Rectal smooth muscle tissue (tissue), 1 donor: Measurements from ENCODE around the gene CISTR.

Source experiments
- H3K27ac ChIP-seq: one replicate; pipeline ENCODE4 v1.7.0; 2013; ENCODE audit warnings: low read depth, low read length, inconsistent platforms
- H3K27me3 ChIP-seq: one replicate; pipeline ENCODE4 v1.7.0; 2013; ENCODE audit warnings: low read length; ENCODE audit not compliant: control insufficient read depth, insufficient read depth
- H3K36me3 ChIP-seq: one replicate; pipeline ENCODE4 v1.7.0; 2013; ENCODE audit warnings: low read length; ENCODE audit not compliant: control insufficient read depth, insufficient read depth
- H3K4me1 ChIP-seq: one replicate; pipeline ENCODE4 v1.7.0; 2013; ENCODE audit warnings: low read length; ENCODE audit not compliant: control insufficient read depth, insufficient read depth
- H3K4me3 ChIP-seq: one replicate; pipeline ENCODE4 v1.7.0; 2013; ENCODE audit warnings: low read length
- H3K9ac ChIP-seq: one replicate; pipeline ENCODE4 v1.7.0; 2013; ENCODE audit warnings: low read length

CISTR gene

GRCh38 chr12:53749986-53750811, 1.6 kb downstream of the CISTR start:
- H3K27ac ChIP-seq, result no peak overlapping the region

GRCh38 chr12:53748072-53748840, 3.5 kb downstream of the CISTR start:
- Histone ChIP-seq H3K27me3 (peaks cover 22% of the 10 kb centered on the region), H3K27ac (no peak overlapping the region), H3K4me1 (peaks cover 3% of the 10 kb centered on the region), H3K9ac (no peak overlapping the region), H3K36me3 (no peaks in the 10 kb centered on the region), H3K4me3 (no peak overlapping the region)

More at GRCh38 chr12:53749986-53750811, 1.6 kb downstream of the CISTR start:
- peaks cover 9% of the 10 kb centered on the region for H3K4me1 ChIP-seq
- H3K36me3 ChIP-seq, result no peaks in the 10 kb centered on the region
- peak overlapping the region; percentile 70 for H3K4me3 ChIP-seq
- H3K9ac ChIP-seq, result no peak overlapping the region
- peaks cover 17% of the 10 kb centered on the region for H3K27me3 ChIP-seq

DNA sequence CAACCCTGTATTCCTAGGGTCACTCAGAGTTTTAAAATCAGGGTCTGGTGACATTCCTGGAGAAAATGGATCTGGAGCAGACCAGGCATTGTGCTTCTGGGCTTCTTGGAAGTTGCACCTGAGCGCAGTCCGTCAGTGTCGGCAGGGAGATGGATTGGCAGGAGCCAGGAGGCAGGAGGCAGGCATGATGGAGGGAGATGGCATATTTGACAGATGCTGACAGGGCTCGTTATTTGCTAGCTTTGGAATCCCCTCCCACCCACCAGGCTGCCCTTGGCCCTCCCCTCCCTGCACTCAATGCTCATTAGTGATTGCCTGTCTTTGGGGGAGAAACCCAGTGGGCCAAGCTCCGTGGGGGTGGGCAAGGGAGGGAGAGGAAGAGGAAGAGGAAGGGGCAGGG, 4.7 kb downstream of the CISTR start:
- H3K4me3 ChIP-seq, result no peak overlapping the region
- peaks cover 3% of the 10 kb centered on the region for H3K4me1 ChIP-seq
- no peaks in the 10 kb centered on the region for H3K36me3 ChIP-seq
- peaks cover 22% of the 10 kb centered on the region for H3K27me3 ChIP-seq
- H3K9ac ChIP-seq, result no peak overlapping the region
- H3K27ac ChIP-seq, result no peak overlapping the region

DNA sequence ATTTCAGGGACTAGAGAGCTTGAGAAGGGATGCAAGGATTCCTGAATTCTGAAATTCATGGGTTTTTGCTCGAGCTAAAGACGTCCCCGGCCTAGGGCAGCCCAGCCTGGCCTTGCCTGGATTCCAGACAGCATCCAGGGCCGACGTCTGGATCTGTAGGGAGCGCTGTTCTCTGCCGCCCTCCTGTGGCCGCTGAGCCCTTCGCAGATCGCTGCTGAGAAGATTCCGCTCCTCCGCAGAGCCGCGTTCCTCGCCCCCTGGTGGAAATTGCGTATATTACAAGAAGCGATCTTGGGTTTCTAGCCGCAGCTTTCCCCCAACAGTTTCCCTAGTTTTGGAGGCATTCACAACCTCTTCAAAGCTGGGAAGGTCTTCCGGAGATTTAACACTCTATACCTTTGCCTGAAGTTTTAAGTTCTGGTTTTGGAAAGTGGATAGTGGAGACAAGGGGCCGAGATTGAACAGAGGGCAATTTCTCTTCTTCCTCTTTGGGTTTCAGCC, 5.1 kb downstream of the CISTR start:
- Histone ChIP-seq H3K4me3 (no peak overlapping the region), H3K4me1 (peaks cover 3% of the 10 kb centered on the region), H3K27ac (no peak overlapping the region), H3K9ac (no peak overlapping the region), H3K36me3 (no peaks in the 10 kb centered on the region), H3K27me3 (peaks cover 22% of the 10 kb centered on the region)

DNA sequence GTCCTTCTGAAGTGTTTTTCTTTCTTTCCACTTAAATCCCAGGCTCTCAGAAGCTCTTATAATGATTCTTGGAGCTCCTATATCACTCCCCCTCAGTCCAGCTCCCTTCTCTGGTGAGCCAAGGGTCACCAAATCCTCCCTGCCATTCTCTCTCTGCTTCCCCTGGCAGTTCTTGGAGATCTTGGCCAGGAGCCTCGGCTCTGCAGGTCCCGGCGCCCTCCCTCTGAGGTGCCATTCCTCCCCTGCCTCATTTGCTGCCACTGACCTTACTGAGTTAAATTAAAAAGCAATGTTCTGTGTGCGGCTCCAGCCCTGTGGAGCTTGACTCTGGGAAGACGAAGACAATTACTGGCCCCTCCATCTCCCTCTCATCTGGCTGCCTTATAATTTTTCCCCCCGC, 7.0 kb downstream of the CISTR start:
- Histone ChIP-seq H3K36me3 (no peaks in the 10 kb centered on the region), H3K27ac (no peak overlapping the region), H3K4me1 (peaks cover 3% of the 10 kb centered on the region), H3K27me3 (peaks cover 27% of the 10 kb centered on the region), H3K9ac (no peak overlapping the region), H3K4me3 (no peak overlapping the region)

- Histone ChIP-seq H3K27me3 (peaks cover 33% of the 10 kb centered on the region), H3K4me3 (no peak overlapping the region), H3K9ac (no peak overlapping the region), H3K36me3 (no peaks in the 10 kb centered on the region), H3K4me1 (peaks cover 3% of the 10 kb centered on the region), H3K27ac (no peak overlapping the region)
Observed at GRCh38 chr12:53744130-53744441, 7.7 kb downstream of the CISTR start.

GRCh38 chr12:53743266-53744129, 8.3 kb downstream of the CISTR start:
- Histone ChIP-seq H3K27me3 (peaks cover 38% of the 10 kb centered on the region), H3K36me3 (no peaks in the 10 kb centered on the region), H3K9ac (no peak overlapping the region), H3K4me3 (no peak overlapping the region), H3K4me1 (peaks cover 3% of the 10 kb centered on the region), H3K27ac (no peak overlapping the region)

DNA sequence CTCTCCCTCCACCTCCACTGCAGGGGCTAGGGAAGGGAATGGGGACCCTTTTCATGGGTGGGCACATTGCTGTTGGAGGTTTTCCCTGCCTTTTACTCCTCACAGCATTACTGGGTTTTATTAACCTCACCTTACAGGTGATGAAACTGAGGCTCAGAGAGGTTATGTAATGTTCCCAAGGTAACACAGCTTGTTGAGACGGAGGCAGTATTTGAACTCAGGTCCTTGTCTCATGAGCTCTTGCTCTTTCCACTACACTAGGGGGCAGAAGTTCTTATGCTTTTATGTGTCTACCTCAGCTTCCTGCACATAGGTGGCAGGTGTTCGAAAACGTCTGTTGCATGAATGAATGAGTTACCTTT, 11.7 kb downstream of the CISTR start:
- H3K4me3 ChIP-seq, result no peak overlapping the region
- peaks cover 47% of the 10 kb centered on the region for H3K27me3 ChIP-seq
- no peaks in the 10 kb centered on the region for H3K36me3 ChIP-seq
- H3K9ac ChIP-seq, result no peak overlapping the region
- peaks cover 3% of the 10 kb centered on the region for H3K4me1 ChIP-seq
- no peak overlapping the region for H3K27ac ChIP-seq

DNA sequence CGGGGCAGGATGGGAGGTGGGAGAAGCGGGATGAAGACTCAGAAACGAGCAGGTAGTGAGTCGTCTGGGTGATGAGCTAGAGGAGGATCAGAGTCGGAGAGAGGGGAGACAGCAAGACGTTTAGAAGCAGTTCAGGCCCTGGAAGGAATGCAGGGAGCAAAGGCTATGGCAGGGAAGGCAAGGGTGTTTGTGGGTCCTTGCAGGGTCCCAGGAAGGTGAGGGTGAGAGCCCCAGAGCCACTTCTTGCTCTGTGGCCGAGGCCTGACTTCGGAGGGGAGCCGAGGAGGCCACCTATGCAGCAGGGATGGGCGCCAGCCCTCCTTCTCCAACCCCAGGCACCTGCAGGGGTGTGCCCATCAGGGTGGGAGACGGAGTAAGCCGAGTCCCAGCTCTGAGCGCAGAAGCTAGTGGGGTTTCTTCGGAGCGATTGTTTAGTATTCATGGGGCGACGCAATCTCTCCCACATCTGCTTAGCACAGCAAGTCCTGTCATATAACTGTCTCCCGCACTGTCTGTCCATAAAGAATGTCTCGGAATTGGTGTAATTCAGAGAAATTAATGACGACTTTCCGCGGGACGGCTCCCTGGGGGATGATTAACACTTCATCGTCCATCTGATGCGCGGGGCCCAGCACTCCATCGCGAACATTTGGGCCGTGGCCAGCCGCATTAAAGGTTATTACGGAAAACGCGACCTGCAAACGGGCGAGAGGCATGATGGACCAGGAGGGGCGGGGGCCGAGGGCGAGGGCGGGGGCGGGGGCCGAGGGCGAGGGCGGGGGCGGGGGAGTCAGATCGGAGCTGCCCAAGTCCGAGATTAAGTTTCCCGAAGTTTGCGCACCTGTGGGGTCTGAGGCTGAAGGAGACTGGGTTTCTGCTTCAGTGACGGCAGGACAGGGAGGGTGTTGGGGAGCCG, 12.3 kb downstream of the CISTR start:
- Histone ChIP-seq H3K9ac (no peak overlapping the region), H3K27ac (no peak overlapping the region), H3K4me1 (peaks cover 3% of the 10 kb centered on the region), H3K4me3 (peak overlapping the region; percentile 0), H3K27me3 (peaks cover 47% of the 10 kb centered on the region), H3K36me3 (no peaks in the 10 kb centered on the region)

GRCh38 chr12:53738406-53739213, 13.2 kb downstream of the CISTR start:
- H3K4me1 ChIP-seq, result peaks cover 3% of the 10 kb centered on the region
- no peak overlapping the region for H3K4me3 ChIP-seq
- no peak overlapping the region for H3K27ac ChIP-seq

GRCh38 chr12:53737951-53738405, 13.8 kb downstream of the CISTR start:
- peaks cover 43% of the 10 kb centered on the region for H3K27me3 ChIP-seq
- peaks cover 3% of the 10 kb centered on the region for H3K4me1 ChIP-seq
- H3K9ac ChIP-seq, result no peak overlapping the region
- no peak overlapping the region for H3K27ac ChIP-seq
- no peak overlapping the region for H3K4me3 ChIP-seq
- H3K36me3 ChIP-seq, result no peaks in the 10 kb centered on the region

More at GRCh38 chr12:53738406-53739213, 13.2 kb downstream of the CISTR start:
- no peak overlapping the region for H3K9ac ChIP-seq
- peaks cover 43% of the 10 kb centered on the region for H3K27me3 ChIP-seq
- H3K36me3 ChIP-seq, result no peaks in the 10 kb centered on the region
